ENCODE measurements around the gene THBD. TPM values are rescaled to one million over a fixed set of nuclear protein-coding genes. Genes with fewer than 3 reads are reported as not detected.
A peak's percentile ranks its signal among the peaks of the same experiment; 100 is the strongest.

The THBD gene
- total RNA-seq, 2 donors from 2014 or later, result 2.3 to 6.3 TPM

DNA sequence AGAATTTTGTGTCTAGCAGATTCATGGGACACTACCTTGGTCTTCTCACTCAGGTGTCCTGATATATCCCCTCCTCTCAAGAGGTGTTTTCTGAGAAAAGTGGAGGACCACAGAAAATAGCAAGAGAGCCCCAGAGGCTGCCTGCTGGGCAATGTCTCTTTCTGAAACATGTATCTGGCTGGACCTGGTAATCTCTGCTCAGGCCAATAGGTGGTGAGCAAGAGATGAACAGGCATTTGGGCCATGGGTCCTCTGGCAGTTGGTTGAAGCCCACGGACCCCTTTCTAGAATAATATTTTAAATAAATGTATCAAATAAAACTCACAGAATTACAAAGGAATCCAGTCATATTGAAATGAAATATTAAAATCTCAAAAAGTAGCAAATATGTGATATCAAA, 8.8 kb upstream of the THBD start:
- Histone ChIP-seq H3K4me3 (no peak overlapping the region), H3K27ac (no peak overlapping the region), H3K36me3 (no peaks in the 10 kb centered on the region), H3K9ac (ENCODE audit: low read depth in 2 of 2, low read length in 2 of 2) (no peak overlapping the region), H3K9me3 (no peaks in the 10 kb centered on the region), H3K4me1 (no peaks in the 10 kb centered on the region), H3K27me3 (no peaks in the 10 kb centered on the region)
- no peak for DNase-seq
- TF ChIP-seq, protein P1, sequence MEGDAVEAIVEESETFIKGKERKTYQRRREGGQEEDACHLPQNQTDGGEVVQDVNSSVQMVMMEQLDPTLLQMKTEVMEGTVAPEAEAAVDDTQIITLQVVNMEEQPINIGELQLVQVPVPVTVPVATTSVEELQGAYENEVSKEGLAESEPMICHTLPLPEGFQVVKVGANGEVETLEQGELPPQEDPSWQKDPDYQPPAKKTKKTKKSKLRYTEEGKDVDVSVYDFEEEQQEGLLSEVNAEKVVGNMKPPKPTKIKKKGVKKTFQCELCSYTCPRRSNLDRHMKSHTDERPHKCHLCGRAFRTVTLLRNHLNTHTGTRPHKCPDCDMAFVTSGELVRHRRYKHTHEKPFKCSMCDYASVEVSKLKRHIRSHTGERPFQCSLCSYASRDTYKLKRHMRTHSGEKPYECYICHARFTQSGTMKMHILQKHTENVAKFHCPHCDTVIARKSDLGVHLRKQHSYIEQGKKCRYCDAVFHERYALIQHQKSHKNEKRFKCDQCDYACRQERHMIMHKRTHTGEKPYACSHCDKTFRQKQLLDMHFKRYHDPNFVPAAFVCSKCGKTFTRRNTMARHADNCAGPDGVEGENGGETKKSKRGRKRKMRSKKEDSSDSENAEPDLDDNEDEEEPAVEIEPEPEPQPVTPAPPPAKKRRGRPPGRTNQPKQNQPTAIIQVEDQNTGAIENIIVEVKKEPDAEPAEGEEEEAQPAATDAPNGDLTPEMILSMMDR (IDR thresholded peaks at IDR 0.05), result no peak
- intact Hi-C loops (cut with DNase I), result no loop called here

DNA sequence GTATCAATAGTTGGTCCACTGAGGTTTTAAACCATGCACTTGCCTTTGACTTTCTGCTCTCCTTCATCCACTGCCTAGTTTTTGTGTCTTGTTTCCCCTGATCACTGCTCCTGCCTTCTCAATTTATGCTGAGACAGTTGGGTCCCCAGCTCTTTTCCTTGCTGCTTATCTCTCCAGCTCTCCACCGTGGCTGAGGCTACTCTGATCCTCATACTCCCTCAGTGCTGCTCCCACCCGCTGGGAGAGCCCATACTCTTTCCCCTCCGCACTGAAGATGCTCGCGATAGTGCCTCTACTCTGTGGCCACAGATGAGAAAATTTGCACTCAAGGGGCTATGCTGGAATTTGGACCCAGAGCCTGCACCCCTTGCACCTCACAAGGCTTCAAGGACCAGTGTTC, 3.4 kb upstream of the THBD start:
- H3K27me3 ChIP-seq, result peaks cover 39% of the 10 kb centered on the region
- TF ChIP-seq, protein P1 (IDR thresholded peaks at IDR 0.05), result no peak
- intact Hi-C loops (cut with DNase I), result no loop called here
- DNase-seq, result no peak
- no peak overlapping the region for H3K27ac ChIP-seq
- H3K4me3 ChIP-seq, result no peak overlapping the region
- no peak overlapping the region for H3K9ac ChIP-seq (ENCODE audit: low read depth in 2 of 2, low read length in 2 of 2)
- H3K36me3 ChIP-seq, result no peaks in the 10 kb centered on the region
- H3K9me3 ChIP-seq, result no peaks in the 10 kb centered on the region
- H3K4me1 ChIP-seq, result peaks cover 6% of the 10 kb centered on the region

- H3K9ac ChIP-seq (ENCODE audit: low read depth in 2 of 2, low read length in 2 of 2), result peak overlapping the region in 1 of 2 donors; percentile 66
- DNase-seq, result peak; percentile 58
- H3K9me3 ChIP-seq, result no peaks in the 10 kb centered on the region
- TF ChIP-seq, protein P1 (IDR thresholded peaks at IDR 0.05), result peak; percentile 42
- intact Hi-C loops (cut with DNase I), result no loop called here
- peak overlapping the region; percentile 33 for H3K4me3 ChIP-seq
- H3K36me3 ChIP-seq, result no peaks in the 10 kb centered on the region
- no peak overlapping the region for H3K27ac ChIP-seq
- peaks cover 53% of the 10 kb centered on the region for H3K27me3 ChIP-seq
- H3K4me1 ChIP-seq, result peaks cover 6% of the 10 kb centered on the region
Measured at GRCh38 chr20:23050847-23051627, 1.6 kb upstream of the THBD start.

DNA sequence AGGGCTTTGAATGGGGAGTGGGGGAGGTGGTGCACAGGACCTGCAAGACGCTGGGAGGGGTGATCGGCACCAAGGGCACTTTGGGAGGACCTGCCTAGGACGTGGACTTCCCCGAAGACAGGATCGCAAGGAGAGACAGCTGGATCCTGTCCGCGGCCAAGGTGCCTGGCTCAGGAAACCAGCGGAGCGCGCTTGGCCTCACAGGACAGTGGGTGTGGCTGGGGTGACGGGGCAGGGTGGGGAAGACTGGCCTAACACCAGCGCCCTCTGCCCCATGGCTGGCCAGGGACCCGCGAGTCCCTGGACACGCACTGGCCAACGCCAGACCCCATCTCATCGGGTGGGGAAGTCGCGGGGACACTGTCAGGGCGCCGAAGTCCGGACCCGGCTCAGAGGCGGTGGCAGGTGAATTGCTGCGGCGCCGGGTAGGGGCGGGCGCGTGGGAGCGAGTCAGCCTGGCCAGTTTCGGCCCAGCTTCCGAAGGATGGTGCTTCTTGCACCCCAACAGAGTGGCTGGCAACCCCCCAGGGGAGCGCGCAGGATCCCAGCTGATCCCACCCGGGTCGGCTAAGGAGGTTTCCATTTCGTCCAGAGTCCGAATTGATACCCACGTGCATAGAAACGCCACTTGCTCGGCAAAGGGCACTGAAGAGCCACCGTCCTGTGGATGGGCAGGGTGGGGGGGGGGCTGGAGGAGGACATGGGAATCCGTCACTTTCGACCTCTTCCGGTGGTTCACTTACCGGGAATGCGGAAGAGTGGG, 785 bp upstream of the THBD start:
- Histone ChIP-seq H3K4me1 (peaks cover 6% of the 10 kb centered on the region), H3K27ac (peak overlapping the region; percentile 63)
- intact Hi-C loops (cut with DNase I), result no loop called here

More for the DNA sequence above, 785 bp upstream of the THBD start:
- peak overlapping the region in 1 of 2 donors; percentile 42 for H3K9ac ChIP-seq (ENCODE audit: low read depth in 2 of 2, low read length in 2 of 2)
- H3K9me3 ChIP-seq, result no peaks in the 10 kb centered on the region
- H3K27me3 ChIP-seq, result peaks cover 53% of the 10 kb centered on the region
- H3K4me3 ChIP-seq, result peak overlapping the region; percentile 33
- TF ChIP-seq, protein P1 (IDR thresholded peaks at IDR 0.05), result no peak
- DNase-seq, result peak; percentile 39
- H3K36me3 ChIP-seq, result no peaks in the 10 kb centered on the region

All from colonic mucosa (tissue), 4 donors.